Measurements from ENCODE around the gene RGS11. TPM values are rescaled to one million over a fixed set of nuclear protein-coding genes. Genes with fewer than 3 reads are reported as not detected.

RGS11 gene
- total and polyA plus RNA-seq, 2 of the 4 experiments (the other 2 are of a cell fraction), result under 0.01 to 0.48 TPM

GRCh38 chr16:306911-307370, 31.2 kb upstream of the RGS11 start:
- Histone ChIP-seq H2AK5ac (ENCODE audit: low read depth, low read length) (no peak overlapping the region), H4K5ac (ENCODE audit: low read depth, low read length) (no peak overlapping the region), H2BK120ac (ENCODE audit: low read depth, low read length) (no peak overlapping the region), H2BK15ac (ENCODE audit: low read depth, low read length) (no peak overlapping the region), H3K27me3 (ENCODE audit: control insufficient read depth, insufficient read depth, low read length) (no peaks in the 10 kb centered on the region), H4K8ac (ENCODE audit: low read depth in 2 of 2, low read length in 2 of 2) (no peak overlapping the region), H3K79me1 (ENCODE audit: low read depth in 1 of 2, low read length in 2 of 2) (peaks cover 2 to 21% of the 10 kb centered on the region in 2 experiments; a peak in 3 of 4 replicates), H3K9ac (ENCODE audit: low read depth, low read length) (no peak overlapping the region), H3K4me3 (ENCODE audit: insufficient read depth, low read depth, low read length) (no peak overlapping the region), H4K20me1 (ENCODE audit: insufficient read depth, low read length) (peaks cover 4% of the 10 kb centered on the region; the same call in 1 of the 2 replicates), H2BK5ac (ENCODE audit: low read depth, low read length, poor library complexity, severe bottlenecking) (no peak overlapping the region), H2AFZ (replicated peaks; ENCODE audit: low read length, poor library complexity) (no peak overlapping the region), H3K4me2 (ENCODE audit: low read depth, low read length) (no peak overlapping the region), H2BK20ac (ENCODE audit: low read depth, low read length) (no peak overlapping the region), H3K56ac (ENCODE audit: extremely low read depth, insufficient read depth, low read length) (no peak overlapping the region), H3K9me1 (ENCODE audit: insufficient read depth, low read length) (no peaks in the 10 kb centered on the region), H3K9me3 (ENCODE audit: control insufficient read depth, insufficient read depth, low read length) (no peaks in the 10 kb centered on the region), H3K36me3 (ENCODE audit: control insufficient read depth, insufficient read depth, low read length) (peaks cover 39% of the 10 kb centered on the region), H3K14ac (replicated peaks; ENCODE audit: low read depth, low read length) (no peak overlapping the region), H3K23ac (ENCODE audit: low read depth, low read length) (no peak overlapping the region), H3K4ac (ENCODE audit: low read depth, low read length) (no peak overlapping the region), H3K18ac (ENCODE audit: low read depth, low read length) (no peak overlapping the region), H4K91ac (ENCODE audit: insufficient read depth, low read depth, low read length) (no peak overlapping the region), H3K27ac (ENCODE audit: insufficient read depth, low read length) (no peak overlapping the region), H3K4me1 (ENCODE audit: control insufficient read depth, insufficient read depth, low read length) (no peaks in the 10 kb centered on the region), H2AK9ac (replicated peaks; ENCODE audit: low read depth, low read length, poor library complexity) (no peak overlapping the region)
- dilution Hi-C loops (cut with HindIII; ENCODE audit: low sequenced_read_pairs, unreplicated experiment) (no loop called here), in situ Hi-C loops (cut with MboI; ENCODE audit: low sequenced_read_pairs) (no loop called here), intact Hi-C loops (cut with micrococcal nuclease) (no loop called here)
- TF ChIP-seq ELK1 (IDR thresholded peaks at IDR 0.05; ENCODE audit: borderline replicate concordance, low read depth, low read length), result no peak
- ATAC-seq (ENCODE audit: low read depth), result no peak
- no TSS peak for BruUV-seq (replicated peaks)
- POLR2A ChIA-PET (ENCODE audit: unreplicated experiment), result no interaction called here
- DNase-seq, result no peak
- CTCF ChIA-PET, result no interaction called here
- WGBS, 2 experiments (ENCODE audit: extremely low coverage in 2 of 2, insufficient read length in 1 of 2), result 99% methylated on average over 11 of the region's 17 CpGs; no CpG with 5 or more reads in 1 of the 2 experiments
